ENCODE measurements around the gene TMEM178A. TPM values are rescaled to one million over a fixed set of nuclear protein-coding genes. Genes with fewer than 3 reads are reported as not detected.

The TMEM178A gene
- total and polyA plus RNA-seq, 2 of the 4 experiments (the other 2 are of a cell fraction), result 0.18 to 1.8 TPM

GRCh38 chr2:39620067-39620466 is 45.6 kb upstream of the TMEM178A start:
- H4K5ac ChIP-seq (ENCODE audit: low read depth, low read length), result no peak overlapping the region
- CTCF ChIA-PET, result no interaction called here
- no peak overlapping the region for H4K91ac ChIP-seq (ENCODE audit: insufficient read depth, low read depth, low read length)
- H4K8ac ChIP-seq (ENCODE audit: low read depth in 2 of 2, low read length in 2 of 2), result no peak overlapping the region
- no peak overlapping the region for H2BK20ac ChIP-seq (ENCODE audit: low read depth, low read length)
- peak overlapping the region; percentile 48; the same call in 1 of the 2 replicates for H3K4me2 ChIP-seq (ENCODE audit: low read depth, low read length)
- H3K9me3 ChIP-seq (ENCODE audit: control insufficient read depth, insufficient read depth, low read length), result no peaks in the 10 kb centered on the region
- no peak overlapping the region for H2AFZ ChIP-seq (replicated peaks; ENCODE audit: low read length, poor library complexity)
- no peak overlapping the region for H3K4me3 ChIP-seq (ENCODE audit: insufficient read depth, low read depth, low read length)
- no peak overlapping the region for H3K23ac ChIP-seq (ENCODE audit: low read depth, low read length)
- H2AK9ac ChIP-seq (replicated peaks; ENCODE audit: low read depth, low read length, poor library complexity), result no peak overlapping the region
- H3K9me1 ChIP-seq (ENCODE audit: insufficient read depth, low read length), result peaks cover 6% of the 10 kb centered on the region
- intact Hi-C loops (cut with micrococcal nuclease) (no loop called here), dilution Hi-C loops (cut with HindIII; ENCODE audit: low sequenced_read_pairs, unreplicated experiment) (no loop called here), in situ Hi-C loops (cut with MboI; ENCODE audit: low sequenced_read_pairs) (no loop called here)
- no peaks in the 10 kb centered on the region for H3K4me1 ChIP-seq (ENCODE audit: control insufficient read depth, insufficient read depth, low read length)
- H3K14ac ChIP-seq (replicated peaks; ENCODE audit: low read depth, low read length), result peak overlapping the region; percentile 63; the same call in 1 of the 2 replicates
- BruUV-seq (replicated peaks), result no TSS peak
- no peak overlapping the region for H2AK5ac ChIP-seq (ENCODE audit: low read depth, low read length)
- POLR2A ChIA-PET (ENCODE audit: unreplicated experiment), result no interaction called here
- H3K79me1 ChIP-seq (ENCODE audit: low read depth in 1 of 2, low read length in 2 of 2), result no peaks in the 10 kb centered on the region
- DNase-seq, result peak; percentile 84
- H3K27ac ChIP-seq (ENCODE audit: insufficient read depth, low read length), result no peak overlapping the region
- H4K20me1 ChIP-seq (ENCODE audit: insufficient read depth, low read length), result no peaks in the 10 kb centered on the region
- no peaks in the 10 kb centered on the region for H3K36me3 ChIP-seq (ENCODE audit: control insufficient read depth, insufficient read depth, low read length)
- no peak overlapping the region for H3K18ac ChIP-seq (ENCODE audit: low read depth, low read length)
- TF ChIP-seq NFE2L2 (IDR thresholded peaks at IDR 0.05; ENCODE audit: low read depth, low read length) (no peak), CEBPB (IDR thresholded peaks at IDR 0.05; ENCODE audit: low read depth, low read length) (0 out of 2 replicates have a peak, but pooled peaks have one; percentile 26)
- no peak overlapping the region for H3K9ac ChIP-seq (ENCODE audit: low read depth, low read length)
- no peak overlapping the region for H2BK5ac ChIP-seq (ENCODE audit: low read depth, low read length, poor library complexity, severe bottlenecking)
- peaks cover 7% of the 10 kb centered on the region for H3K27me3 ChIP-seq (ENCODE audit: control insufficient read depth, insufficient read depth, low read length)
- H2BK15ac ChIP-seq (ENCODE audit: low read depth, low read length), result no peak overlapping the region
- 8% methylated on average over 4 of the region's 6 CpGs; no CpG with 5 or more reads in 1 of the 2 experiments for WGBS, 2 experiments (ENCODE audit: extremely low coverage in 2 of 2, insufficient read length in 1 of 2)
- H3K56ac ChIP-seq (ENCODE audit: extremely low read depth, insufficient read depth, low read length), result no peak overlapping the region
- no peak overlapping the region for H3K4ac ChIP-seq (ENCODE audit: low read depth, low read length)
- H2BK120ac ChIP-seq (ENCODE audit: low read depth, low read length), result no peak overlapping the region
- peak; percentile 51; the same call in 1 of the 2 replicates for ATAC-seq (ENCODE audit: low read depth)

Data from IMR-90 (cell line).